HEK293T (cell line): Measurements from ENCODE around the gene LRRK1.

Experiments used
- FOXA1 ChIP-seq: fragments of 450-650 bp; IDR thresholded peaks from 2 replicates; pipeline ENCODE4 v1.6.1; 2016; ENCODE audit warnings: mild to moderate bottlenecking
- LEF1 ChIP-seq: fragments of 450-650 bp; IDR thresholded peaks from 2 replicates; pipeline ENCODE4 v1.6.1; 2017; ENCODE audit warnings: mild to moderate bottlenecking, borderline replicate concordance
- SP1 ChIP-seq: fragments of 450-650 bp; IDR thresholded peaks from 2 replicates; pipeline ENCODE4 v1.6.1; 2017
- TARDBP ChIP-seq: fragments of 450-650 bp; IDR thresholded peaks from 2 replicates; pipeline ENCODE4 v1.6.1; 2016
- ZNF384 ChIP-seq: fragments of 450-650 bp; IDR thresholded peaks from 2 replicates; pipeline ENCODE4 v1.6.1; 2016

DNA sequence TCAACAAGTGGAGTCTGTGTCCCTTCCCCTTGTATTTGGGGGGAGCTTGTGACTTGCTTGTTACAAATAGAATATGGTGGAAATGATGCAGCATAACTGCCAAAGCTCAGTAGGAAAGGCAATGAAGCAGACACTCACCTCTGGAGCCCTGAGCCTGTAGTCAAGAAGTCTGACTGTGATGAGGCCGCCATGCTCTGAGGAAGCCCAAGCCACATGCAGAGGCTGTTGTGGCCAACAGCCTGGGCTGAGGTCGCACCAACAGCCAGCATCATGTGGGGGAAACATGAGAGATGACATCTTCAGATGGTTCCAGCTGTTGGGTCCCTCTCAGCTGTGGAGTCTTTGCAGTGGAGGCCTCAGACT is 171.3 kb downstream of the LRRK1 start:
- TF ChIP-seq TARDBP: no peak
- no peak for TF ChIP-seq SP1
- TF ChIP-seq FOXA1: no peak
- TF ChIP-seq ZNF384: no peak
- no peak for TF ChIP-seq LEF1
